IMR-90 (cell line): ENCODE results near the gene OR7C1. TPM values are rescaled to one million over a fixed set of nuclear protein-coding genes. Genes with fewer than 3 reads are reported as not detected.

Experiments used
- ATAC-seq: fragments of 200-7000 bp; cut with Tn5 transposase; 2 replicates; pipeline ENCODE4 v1.9.1; 2020; ENCODE audit warnings: low read depth, mild to moderate bottlenecking, moderate library complexity
- BruUV-seq: library from RNA; stranded (reverse); fragments of 400-500 nt; replicated peaks from 2 replicates; lab custom pipeline; 2021; lab: Mats Ljungman, UMichigan
- CTCF ChIA-PET: fragments of 300-600 bp; formaldehyde crosslinking; extraction: SDS; loops from one replicate; lab custom pipeline; 2021; ENCODE audit warnings: antibody characterized with exemption; lab: Yijun Ruan, JAX
- POLR2A ChIA-PET: fragments of 300-600 bp; sonication (Branson Sonifier 250); formaldehyde crosslinking; loops from one replicate; lab custom pipeline; 2022; ENCODE audit warnings: antibody characterized with exemption; ENCODE audit not compliant: unreplicated experiment; lab: Charles Lee
- DNase-seq: peaks from one replicate; pipeline ENCODE4 v3.0.0; 2013
- H2AFZ ChIP-seq: replicated peaks from 2 replicates; pipeline ENCODE3; 2013; ENCODE audit warnings: low read length, mild to moderate bottlenecking; ENCODE audit not compliant: poor library complexity
- H2AK5ac ChIP-seq: 2 replicates; pipeline ENCODE4 v1.6.1; 2013; ENCODE audit warnings: low read depth, low read length, inconsistent platforms
- H2AK9ac ChIP-seq: replicated peaks from 2 replicates; pipeline ENCODE3; 2013; ENCODE audit warnings: mild to moderate bottlenecking, low read depth, low read length, moderate library complexity; ENCODE audit not compliant: poor library complexity
- H2BK120ac ChIP-seq: 2 replicates; pipeline ENCODE4 v1.6.1; 2013; ENCODE audit warnings: low read depth, low read length, inconsistent platforms
- H2BK15ac ChIP-seq: 3 replicates; pipeline ENCODE4 v1.6.1; 2013; ENCODE audit warnings: low read depth, low read length, inconsistent platforms
- H2BK20ac ChIP-seq: 2 replicates; pipeline ENCODE4 v1.6.1; 2013; ENCODE audit warnings: low read depth, mild to moderate bottlenecking, inconsistent platforms, low read length, moderate library complexity
- H2BK5ac ChIP-seq: 2 replicates; pipeline ENCODE4 v1.6.1; 2013; ENCODE audit warnings: mild to moderate bottlenecking, low read depth, low read length, inconsistent platforms; ENCODE audit not compliant: poor library complexity, severe bottlenecking
- H3K14ac ChIP-seq: replicated peaks from 2 replicates; pipeline ENCODE4 v1.6.1; 2013; ENCODE audit warnings: low read depth, low read length, inconsistent platforms
- H3K18ac ChIP-seq: 2 replicates; pipeline ENCODE4 v1.6.1; 2013; ENCODE audit warnings: low read depth, low read length, control low read depth
- H3K23ac ChIP-seq: 2 replicates; pipeline ENCODE4 v1.6.1; 2013; ENCODE audit warnings: low read depth, low read length, inconsistent platforms
- H3K27ac ChIP-seq: 2 replicates; pipeline ENCODE4 v1.5.1; 2013; ENCODE audit warnings: mild to moderate bottlenecking, control low read depth, low read length; ENCODE audit not compliant: insufficient read depth
- H3K27me3 ChIP-seq: 2 replicates; pipeline ENCODE4 v1.6.1; 2013; ENCODE audit warnings: low read length; ENCODE audit not compliant: control insufficient read depth, insufficient read depth
- H3K36me3 ChIP-seq: 2 replicates; pipeline ENCODE4 v1.6.1; 2013; ENCODE audit warnings: low read length, mixed read lengths; ENCODE audit not compliant: control insufficient read depth, insufficient read depth
- H3K4ac ChIP-seq: 2 replicates; pipeline ENCODE4 v1.6.1; 2013; ENCODE audit warnings: low read depth, low read length, inconsistent platforms
- H3K4me1 ChIP-seq: 2 replicates; pipeline ENCODE4 v1.6.1; 2013; ENCODE audit warnings: low read length, mixed read lengths; ENCODE audit not compliant: control insufficient read depth, insufficient read depth
- H3K4me2 ChIP-seq: 2 replicates; pipeline ENCODE4 v1.6.1; 2013; ENCODE audit warnings: low read depth, mild to moderate bottlenecking, control low read depth, low read length, moderate library complexity
- H3K4me3 ChIP-seq: 2 replicates; pipeline ENCODE4 v1.5.1; 2013; ENCODE audit warnings: low read depth, mild to moderate bottlenecking, control low read depth, low read length, moderate library complexity; ENCODE audit not compliant: insufficient read depth
- H3K56ac ChIP-seq: 2 replicates; pipeline ENCODE4 v1.6.1; 2013; ENCODE audit warnings: low read length, inconsistent platforms; ENCODE audit not compliant: insufficient read depth; ENCODE audit errors: extremely low read depth
- H3K79me1 ChIP-seq, 2 experiments: 2 replicates each; pipeline ENCODE4 v1.6.1; 2013; ENCODE audit warnings: low read length in 2 of 2, inconsistent platforms in 1 of 2, low read depth in 1 of 2
- H3K9ac ChIP-seq: 2 replicates; pipeline ENCODE4 v1.6.1; 2013; ENCODE audit warnings: low read depth, low read length, control low read depth
- H3K9me1 ChIP-seq: 2 replicates; pipeline ENCODE4 v1.6.1; 2013; ENCODE audit warnings: low read length, inconsistent platforms; ENCODE audit not compliant: insufficient read depth
- H3K9me3 ChIP-seq: 2 replicates; pipeline ENCODE4 v1.6.1; 2013; ENCODE audit warnings: low read length; ENCODE audit not compliant: control insufficient read depth, insufficient read depth
- H4K20me1 ChIP-seq: 2 replicates; pipeline ENCODE4 v1.6.1; 2013; ENCODE audit warnings: low read length, inconsistent platforms; ENCODE audit not compliant: insufficient read depth
- H4K5ac ChIP-seq: 2 replicates; pipeline ENCODE4 v1.6.1; 2013; ENCODE audit warnings: mild to moderate bottlenecking, low read depth, low read length, control low read depth
- H4K8ac ChIP-seq, 2 experiments: 2 replicates each; pipeline ENCODE4 v1.6.1; 2013; ENCODE audit warnings: low read depth in 2 of 2, low read length in 2 of 2, control low read depth in 1 of 2, inconsistent platforms in 1 of 2
- H4K91ac ChIP-seq: 2 replicates; pipeline ENCODE4 v1.6.1; 2013; ENCODE audit warnings: low read depth, low read length, inconsistent platforms; ENCODE audit not compliant: insufficient read depth
- BHLHE40 ChIP-seq: fragments of 150-350 bp; IDR thresholded peaks from 2 replicates; pipeline ENCODE4 v1.6.1; 2016; ENCODE audit warnings: mild to moderate bottlenecking, low read depth, low read length
- CEBPB ChIP-seq: IDR thresholded peaks from 2 replicates; pipeline ENCODE4 v1.6.1; 2012; ENCODE audit warnings: low read depth, low read length, improper control_type of control experiment
- CHD1 ChIP-seq: IDR thresholded peaks from 2 replicates; pipeline ENCODE4 v1.6.1; 2012; ENCODE audit warnings: low read depth, low read length, improper control_type of control experiment
- FOS ChIP-seq: fragments of 150-350 bp; IDR thresholded peaks from 2 replicates; pipeline ENCODE4 v1.6.1; 2016; ENCODE audit warnings: low read depth, low read length
- MAFK ChIP-seq: IDR thresholded peaks from 2 replicates; pipeline ENCODE4 v1.6.1; 2012; ENCODE audit warnings: low read depth, low read length, improper control_type of control experiment
- MAZ ChIP-seq: IDR thresholded peaks from 2 replicates; pipeline ENCODE4 v1.6.1; 2012; ENCODE audit warnings: low read depth, mild to moderate bottlenecking, low read length, improper control_type of control experiment, moderate library complexity, borderline replicate concordance
- MXI1 ChIP-seq: IDR thresholded peaks from 2 replicates; pipeline ENCODE4 v1.6.1; 2012; ENCODE audit warnings: low read depth, mild to moderate bottlenecking, low read length, moderate library complexity, borderline replicate concordance
- NFE2L2 ChIP-seq: fragments of 150-350 bp; IDR thresholded peaks from 2 replicates; pipeline ENCODE4 v1.6.1; 2016; ENCODE audit warnings: low read depth, mild to moderate bottlenecking, low read length
- POLR2A ChIP-seq: IDR thresholded peaks from 2 replicates; pipeline ENCODE4 v1.6.1; 2012; ENCODE audit warnings: mild to moderate bottlenecking, low read depth, low read length
- RAD21 ChIP-seq: IDR thresholded peaks from 2 replicates; pipeline ENCODE4 v1.6.1; 2012; ENCODE audit warnings: low read length, improper control_type of control experiment
- RCOR1 ChIP-seq: IDR thresholded peaks from 2 replicates; pipeline ENCODE4 v1.6.1; 2012; ENCODE audit warnings: mild to moderate bottlenecking, low read length, improper control_type of control experiment; ENCODE audit not compliant: insufficient replicate concordance
- RFX5 ChIP-seq: IDR thresholded peaks from 2 replicates; pipeline ENCODE4 v1.8.0; 2012; ENCODE audit warnings: low read depth, mild to moderate bottlenecking, low read length, moderate library complexity
- SMC3 ChIP-seq: fragments of 150-350 bp; IDR thresholded peaks from 2 replicates; pipeline ENCODE4 v1.6.1; 2016; ENCODE audit warnings: low read depth, mild to moderate bottlenecking, antibody characterized with exemption, low read length, moderate library complexity
- USF2 ChIP-seq: fragments of 150-350 bp; IDR thresholded peaks from 2 replicates; pipeline ENCODE4 v1.6.1; 2017; ENCODE audit warnings: mild to moderate bottlenecking, antibody characterized with exemption, low read length, low read depth
- WGBS, 2 experiments: methylation state at CpG; one replicate each; pipeline versions ENCODE4 v1.1.5 to v1.1.7; 2013; ENCODE audit warnings: missing lambda C conversion rate in 2 of 2; ENCODE audit not compliant: insufficient read length in 1 of 2; ENCODE audit errors: extremely low coverage in 2 of 2; 5-methylcytosine and 5-hydroxymethylcytosine counted together
- dilution Hi-C: fragments of 300-500 bp; cut with HindIII; formaldehyde crosslinking; loops from one replicate; pipeline ENCODE4 v1.14.3; 2018; ENCODE audit warnings: low sequenced_read_pairs; ENCODE audit not compliant: unreplicated experiment
- in situ Hi-C: fragments of 300-500 bp; cut with MboI; formaldehyde crosslinking; loops from 3 replicates; pipeline ENCODE4 v1.14.3; 2019; ENCODE audit warnings: low sequenced_read_pairs, inconsistent platforms, mixed read lengths
- intact Hi-C: fragments of 100-400 bp; cut with micrococcal nuclease; formaldehyde crosslinking; loops from 2 replicates; pipeline ENCODE4 v1.10.0; 2022
- polyA plus RNA-seq, 3 experiments: library from polyadenylated mRNA; depleted of rRNA; stranded (reverse); fragments of >200 nt; gene quantifications; 2 replicates each; pipeline ENCODE4 v1.2.3, GENCODE V29; 2012; ENCODE audit warnings: low replicate concordance in 1 of 3
- total RNA-seq: library from RNA; depleted of rRNA; stranded (reverse); fragments of >200 nt; gene quantifications from 2 replicates; pipeline ENCODE4 v1.2.3, GENCODE V29; 2012
- TF ChIP-seq, protein P1 (sequence below): conservative IDR thresholded peaks from 2 replicates; pipeline ENCODE4 v1.5.1; 2012; ENCODE audit warnings: mild to moderate bottlenecking, low read depth, low read length, improper control_type of control experiment
- TF ChIP-seq, protein P2 (sequence below): fragments of 150-350 bp; IDR thresholded peaks from 2 replicates; pipeline ENCODE4 v1.6.1; 2016; ENCODE audit warnings: low read depth, mild to moderate bottlenecking, low read length, moderate library complexity, borderline replicate concordance

The OR7C1 gene
- total and polyA plus RNA-seq, 2 of the 4 experiments (the other 2 are of a cell fraction): not detected

GRCh38 chr19:14774373-14774772, 60.6 kb downstream of the OR7C1 start:
- Histone ChIP-seq H2BK120ac (no peak overlapping the region), H3K18ac (no peak overlapping the region), H3K56ac (no peak overlapping the region), H3K27ac (no peak overlapping the region), H3K4me1 (no peaks in the 10 kb centered on the region), H2BK15ac (no peak overlapping the region), H2BK20ac (no peak overlapping the region), H2AK5ac (no peak overlapping the region), H2AK9ac (no peak overlapping the region), H2AFZ (no peak overlapping the region), H3K4me3 (no peak overlapping the region), H4K5ac (no peak overlapping the region), H3K79me1 (no peaks in the 10 kb centered on the region), H3K27me3 (no peaks in the 10 kb centered on the region), H4K20me1 (no peaks in the 10 kb centered on the region), H4K91ac (no peak overlapping the region), H3K9ac (no peak overlapping the region), H4K8ac (no peak overlapping the region), H3K9me1 (no peaks in the 10 kb centered on the region), H3K4ac (no peak overlapping the region), H3K36me3 (no peaks in the 10 kb centered on the region), H3K4me2 (no peak overlapping the region), H3K23ac (no peak overlapping the region), H3K9me3 (peaks cover 5% of the 10 kb centered on the region), H2BK5ac (no peak overlapping the region), H3K14ac (no peak overlapping the region)
- no TSS peak for BruUV-seq
- CTCF ChIA-PET: no interaction called here
- ATAC-seq (no peak), DNase-seq (no peak)
- intact Hi-C loops (no loop called here), dilution Hi-C loops (no loop called here), in situ Hi-C loops (no loop called here)
- POLR2A ChIA-PET: no interaction called here
- no CpG with 5 or more reads among the region's 10 CpGs for WGBS, 2 experiments
- TF ChIP-seq BHLHE40: no peak
- no peak for TF ChIP-seq RAD21
- no peak for TF ChIP-seq NFE2L2
- TF ChIP-seq, protein P1, sequence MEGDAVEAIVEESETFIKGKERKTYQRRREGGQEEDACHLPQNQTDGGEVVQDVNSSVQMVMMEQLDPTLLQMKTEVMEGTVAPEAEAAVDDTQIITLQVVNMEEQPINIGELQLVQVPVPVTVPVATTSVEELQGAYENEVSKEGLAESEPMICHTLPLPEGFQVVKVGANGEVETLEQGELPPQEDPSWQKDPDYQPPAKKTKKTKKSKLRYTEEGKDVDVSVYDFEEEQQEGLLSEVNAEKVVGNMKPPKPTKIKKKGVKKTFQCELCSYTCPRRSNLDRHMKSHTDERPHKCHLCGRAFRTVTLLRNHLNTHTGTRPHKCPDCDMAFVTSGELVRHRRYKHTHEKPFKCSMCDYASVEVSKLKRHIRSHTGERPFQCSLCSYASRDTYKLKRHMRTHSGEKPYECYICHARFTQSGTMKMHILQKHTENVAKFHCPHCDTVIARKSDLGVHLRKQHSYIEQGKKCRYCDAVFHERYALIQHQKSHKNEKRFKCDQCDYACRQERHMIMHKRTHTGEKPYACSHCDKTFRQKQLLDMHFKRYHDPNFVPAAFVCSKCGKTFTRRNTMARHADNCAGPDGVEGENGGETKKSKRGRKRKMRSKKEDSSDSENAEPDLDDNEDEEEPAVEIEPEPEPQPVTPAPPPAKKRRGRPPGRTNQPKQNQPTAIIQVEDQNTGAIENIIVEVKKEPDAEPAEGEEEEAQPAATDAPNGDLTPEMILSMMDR: no peak
- TF ChIP-seq MAZ: no peak
- no peak for TF ChIP-seq CHD1
- TF ChIP-seq, protein P2, sequence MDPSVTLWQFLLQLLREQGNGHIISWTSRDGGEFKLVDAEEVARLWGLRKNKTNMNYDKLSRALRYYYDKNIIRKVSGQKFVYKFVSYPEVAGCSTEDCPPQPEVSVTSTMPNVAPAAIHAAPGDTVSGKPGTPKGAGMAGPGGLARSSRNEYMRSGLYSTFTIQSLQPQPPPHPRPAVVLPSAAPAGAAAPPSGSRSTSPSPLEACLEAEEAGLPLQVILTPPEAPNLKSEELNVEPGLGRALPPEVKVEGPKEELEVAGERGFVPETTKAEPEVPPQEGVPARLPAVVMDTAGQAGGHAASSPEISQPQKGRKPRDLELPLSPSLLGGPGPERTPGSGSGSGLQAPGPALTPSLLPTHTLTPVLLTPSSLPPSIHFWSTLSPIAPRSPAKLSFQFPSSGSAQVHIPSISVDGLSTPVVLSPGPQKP: no peak
- TF ChIP-seq POLR2A: no peak
- no peak for TF ChIP-seq USF2
- TF ChIP-seq RFX5: no peak
- TF ChIP-seq SMC3: no peak
- no peak for TF ChIP-seq RCOR1
- no peak for TF ChIP-seq FOS
- no peak for TF ChIP-seq MXI1
- no peak for TF ChIP-seq MAFK
- no peak for TF ChIP-seq CEBPB
